ENCODE data around the gene CH25H. TPM values are rescaled to one million over a fixed set of nuclear protein-coding genes. Genes with fewer than 3 reads are reported as not detected.
A peak's percentile ranks its signal among the peaks of the same experiment; 100 is the strongest.
"Not testable (repeated sequence)": the region's sequence is repeated elsewhere in the genome, so short reads cannot be mapped to it uniquely, and the experiment has no call there.

Gene CH25H
- under 1 TPM in 2 of 3 donors, not detected in 1; 0.13 to 0.21 TPM for polyA plus RNA-seq (ENCODE audit: insufficient read length in 3 of 3)
- long read RNA-seq, donor 1, partial matches to known transcripts, result 0 of 1 reads
- long read RNA-seq, donor 1, other reads (novel, unspliced or antisense), result 0 of 1 reads
- long read RNA-seq, donor 2, result 0 reads
- long read RNA-seq, donor 3, result 0 reads
- long read RNA-seq, donor 4, result 0 reads
- long read RNA-seq, donor 5, result 0 reads
- long read RNA-seq, donor 6, result 0 reads
- long read RNA-seq, donor 7, result 0 reads
- long read RNA-seq, donor 8, partial matches to known transcripts, result 0 of 1 reads
- long read RNA-seq, donor 8, other reads (novel, unspliced or antisense), result 0 of 1 reads
- long read RNA-seq, donor 9, result 0 reads
- long read RNA-seq, donor 10, result 0 reads
- long read RNA-seq, donor 11, result 0 reads
- long read RNA-seq, donor 12, result 0 reads
- long read RNA-seq, donor 13, result 0 reads
- long read RNA-seq, donor 14, result 0 reads
- long read RNA-seq, donor 15, result 0 reads
- long read RNA-seq, donor 16, result 0 reads

DNA sequence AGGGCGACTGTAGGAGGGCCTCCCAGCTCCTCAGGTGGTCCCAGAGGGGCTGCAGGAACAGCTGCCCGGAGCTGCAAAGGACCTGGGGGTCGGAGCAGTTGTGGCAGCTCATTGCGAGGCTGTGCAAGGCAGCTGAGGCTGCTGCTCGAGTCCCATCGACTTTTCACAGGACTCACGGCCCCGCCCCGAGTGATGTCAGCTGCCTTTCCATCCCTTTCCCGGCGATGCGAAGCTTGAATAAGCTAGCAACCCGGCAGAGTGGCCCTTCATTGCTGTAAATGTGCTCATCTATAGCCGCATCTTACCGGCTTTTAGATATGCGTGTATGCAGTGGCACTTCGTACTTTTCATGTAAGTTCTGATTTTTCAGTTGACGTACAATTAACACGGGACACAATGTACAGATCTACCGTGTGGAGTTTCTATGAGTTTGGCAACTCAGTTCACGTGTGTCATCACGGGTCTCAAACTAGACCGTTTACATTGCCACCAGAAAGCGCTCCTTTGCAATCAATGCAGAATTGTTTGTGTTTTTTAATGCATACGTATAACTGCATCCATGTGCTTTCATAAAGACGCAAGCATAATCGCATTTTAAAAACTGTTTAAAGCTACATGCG, at the start of gene CH25H:
CH25H (minus strand) TSS at position 137 of the 620 bp plus-strand sequence; CDS start at position 112, 25 bp downstream.
- peak; percentile 71 for DNase-seq

GRCh38 chr10:89256340-89256739, 49.2 kb upstream of the CH25H start:
- no peak for DNase-seq

- no peak for DNase-seq
Observed at GRCh38 chr10:89255793-89256192, 48.7 kb upstream of the CH25H start.

DNA sequence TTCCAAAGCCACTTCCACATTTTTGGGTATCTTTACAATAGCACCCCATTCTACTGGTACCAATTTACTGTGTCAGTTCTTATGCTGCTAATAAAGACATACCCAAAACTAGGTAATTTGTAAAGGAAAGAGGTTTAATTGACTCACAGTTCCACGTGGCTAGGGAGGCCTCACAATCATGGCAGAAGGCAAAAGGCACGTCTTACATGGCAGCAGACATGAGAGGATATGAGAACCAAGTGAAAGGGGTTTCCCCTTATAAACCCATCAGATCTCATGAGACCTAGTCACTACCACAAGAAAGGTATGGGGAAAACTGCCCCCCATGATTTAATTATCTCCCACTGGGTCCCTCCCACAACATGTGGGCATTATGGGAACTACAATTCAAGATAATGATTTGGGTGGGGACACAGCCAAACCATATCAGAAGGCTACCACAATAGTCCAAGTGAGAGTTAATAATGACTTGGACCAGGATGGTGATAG, 48.0 kb upstream of the CH25H start:
- not testable (repeated sequence) for DNase-seq

- no peak for DNase-seq
Observed at GRCh38 chr10:89252225-89252585, 45.1 kb upstream of the CH25H start.

DNA sequence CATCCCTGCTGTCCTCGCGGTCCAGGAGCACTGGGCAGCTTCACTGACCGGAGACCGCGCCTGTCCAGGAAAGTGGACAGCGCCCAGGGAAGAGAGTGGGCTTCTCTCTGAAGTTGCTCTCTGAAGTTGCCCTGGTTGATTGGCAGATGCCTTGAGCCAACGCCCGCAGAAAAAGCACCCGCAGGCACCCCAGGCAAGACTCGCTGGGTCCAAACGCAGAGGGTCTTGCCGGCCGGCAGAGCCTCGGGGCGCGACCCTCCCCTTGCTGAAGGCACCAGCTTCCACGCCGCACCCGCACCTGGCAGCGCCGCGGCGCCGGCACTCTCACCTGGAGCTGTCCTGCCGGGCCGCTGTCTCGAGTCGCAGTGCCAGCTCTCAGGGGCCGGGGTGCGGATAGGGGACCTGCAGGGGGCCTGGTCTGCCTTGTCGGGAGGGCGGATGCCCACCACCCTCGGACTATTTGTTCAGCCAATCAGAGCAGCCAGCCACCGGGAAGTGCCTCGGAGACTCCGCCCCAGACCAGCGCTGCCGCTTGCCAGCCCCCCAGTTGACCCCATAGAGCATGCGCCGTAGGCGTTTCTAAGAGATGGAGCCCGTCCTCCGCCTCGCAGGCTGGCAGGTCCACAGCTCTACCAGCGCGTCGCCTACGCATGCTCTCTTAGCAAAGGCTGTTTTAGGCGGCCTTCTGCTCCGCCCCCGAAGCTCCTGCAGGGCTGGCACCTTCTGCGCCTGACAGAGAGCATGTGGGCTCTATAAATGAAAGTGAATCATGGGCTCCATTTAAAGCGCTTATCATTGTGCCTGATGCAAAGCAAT, 44.5 kb upstream of the CH25H start, which contains the start of gene LIPA:
LIPA (minus strand) TSS at position 367 of the 816 bp plus-strand sequence. CDS start 4,127 bp downstream, outside the sequence.
- peak; percentile 94 for DNase-seq

DNA sequence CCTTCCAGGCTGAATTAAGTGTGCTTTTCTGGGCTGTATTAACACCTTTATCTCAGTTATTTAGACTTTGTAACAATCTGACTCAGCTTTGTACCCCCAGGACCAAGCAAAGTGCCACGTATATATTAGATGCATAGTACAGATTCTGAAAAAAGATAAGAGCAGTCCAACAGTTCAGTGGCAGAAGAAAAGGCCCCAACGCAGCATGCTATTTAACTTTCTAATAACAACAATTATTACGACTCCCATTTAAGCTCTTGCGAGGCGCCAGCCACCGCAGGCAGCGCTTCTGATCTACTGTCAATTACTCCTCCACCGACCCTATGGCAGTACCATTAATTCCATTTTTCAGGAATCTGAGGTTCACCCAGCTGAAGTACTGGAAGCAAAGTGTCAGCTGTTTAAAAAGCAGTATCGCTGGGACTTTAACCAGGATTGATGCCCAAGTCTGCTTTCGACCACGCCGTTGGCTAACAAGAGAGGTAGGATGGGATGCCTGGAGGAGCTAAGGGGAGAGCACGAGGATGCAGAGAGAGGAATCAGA, 43.8 kb upstream of the CH25H start:
- DNase-seq, result no peak

DNA sequence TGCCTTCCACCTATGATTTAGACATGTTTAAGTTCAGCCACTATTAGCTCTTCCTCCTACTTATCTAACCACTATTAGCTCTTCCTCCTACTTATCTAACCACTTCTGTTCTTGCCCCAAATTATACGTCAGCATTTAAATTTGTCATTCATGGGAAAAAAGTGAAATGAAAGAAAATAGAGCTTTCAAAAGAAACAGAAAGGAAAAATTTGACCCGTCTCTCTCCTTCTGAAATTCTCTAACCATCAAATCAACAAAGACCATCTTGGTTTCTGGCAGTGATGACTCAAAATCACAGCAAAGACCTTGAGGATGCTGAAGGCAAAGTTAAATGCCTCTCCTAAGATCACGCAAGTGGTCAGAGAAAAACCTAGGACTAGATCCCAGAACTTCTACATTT, 41.9 kb upstream of the CH25H start:
- DNase-seq, result no peak

- not testable (repeated sequence) for DNase-seq
Observed at GRCh38 chr10:89247623-89248022, 40.5 kb upstream of the CH25H start.

DNA sequence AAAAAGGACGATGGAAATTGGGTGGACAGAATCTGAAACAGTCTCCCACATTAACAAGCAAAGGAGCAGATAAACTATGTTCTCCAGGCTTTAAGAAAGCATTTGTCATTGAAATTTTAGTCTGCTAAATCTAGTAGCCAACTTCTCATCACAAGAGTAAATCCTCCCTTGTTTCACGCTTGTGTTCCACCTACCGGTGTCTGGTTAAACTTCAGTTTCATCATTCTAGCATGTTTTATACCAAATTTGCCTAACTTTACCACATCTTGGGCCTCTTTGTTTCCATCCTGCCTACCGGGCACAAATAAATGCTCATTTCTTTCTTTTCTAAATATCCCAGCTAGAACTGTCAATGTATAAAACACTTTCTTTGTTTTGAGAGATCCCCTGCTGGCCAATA, 38.7 kb upstream of the CH25H start:
- DNase-seq, result no peak

DNA sequence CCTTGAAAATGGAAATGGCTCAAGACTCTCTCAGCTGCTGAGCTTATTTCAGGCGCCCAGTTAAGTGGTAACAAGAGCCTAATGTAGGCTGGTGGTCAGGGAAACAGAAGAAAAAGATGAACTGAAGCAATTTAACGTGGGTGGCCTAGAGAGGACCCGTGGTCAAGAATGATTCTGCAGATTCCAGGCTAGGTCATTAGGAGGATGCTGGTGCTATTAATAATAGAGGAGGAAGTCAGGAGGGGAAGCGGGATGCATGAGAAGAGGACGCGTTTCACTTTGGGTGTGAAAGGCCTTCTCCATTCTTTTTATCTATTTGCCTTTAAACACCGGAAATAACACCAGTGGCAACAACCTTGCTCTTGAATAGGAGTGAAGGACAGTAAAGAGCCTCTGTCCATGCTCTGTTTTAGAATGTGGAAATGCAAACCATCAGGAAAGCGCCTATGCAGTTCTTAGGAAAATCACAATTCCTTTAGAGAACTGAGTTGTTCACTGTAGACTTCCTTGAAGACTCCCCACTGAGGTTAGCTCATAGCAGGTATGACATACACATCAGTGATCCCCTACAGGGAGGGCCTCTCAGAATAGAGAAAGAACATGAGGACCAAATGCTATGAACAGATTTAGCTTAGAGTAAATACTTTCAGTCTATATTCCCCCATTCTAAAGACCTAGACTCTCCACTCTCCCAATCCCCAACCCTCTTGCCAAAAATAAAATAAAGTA, 35.9 kb upstream of the CH25H start:
- no peak for DNase-seq

GRCh38 chr10:89242345-89242684, 35.2 kb upstream of the CH25H start:
- DNase-seq, result no peak

DNA sequence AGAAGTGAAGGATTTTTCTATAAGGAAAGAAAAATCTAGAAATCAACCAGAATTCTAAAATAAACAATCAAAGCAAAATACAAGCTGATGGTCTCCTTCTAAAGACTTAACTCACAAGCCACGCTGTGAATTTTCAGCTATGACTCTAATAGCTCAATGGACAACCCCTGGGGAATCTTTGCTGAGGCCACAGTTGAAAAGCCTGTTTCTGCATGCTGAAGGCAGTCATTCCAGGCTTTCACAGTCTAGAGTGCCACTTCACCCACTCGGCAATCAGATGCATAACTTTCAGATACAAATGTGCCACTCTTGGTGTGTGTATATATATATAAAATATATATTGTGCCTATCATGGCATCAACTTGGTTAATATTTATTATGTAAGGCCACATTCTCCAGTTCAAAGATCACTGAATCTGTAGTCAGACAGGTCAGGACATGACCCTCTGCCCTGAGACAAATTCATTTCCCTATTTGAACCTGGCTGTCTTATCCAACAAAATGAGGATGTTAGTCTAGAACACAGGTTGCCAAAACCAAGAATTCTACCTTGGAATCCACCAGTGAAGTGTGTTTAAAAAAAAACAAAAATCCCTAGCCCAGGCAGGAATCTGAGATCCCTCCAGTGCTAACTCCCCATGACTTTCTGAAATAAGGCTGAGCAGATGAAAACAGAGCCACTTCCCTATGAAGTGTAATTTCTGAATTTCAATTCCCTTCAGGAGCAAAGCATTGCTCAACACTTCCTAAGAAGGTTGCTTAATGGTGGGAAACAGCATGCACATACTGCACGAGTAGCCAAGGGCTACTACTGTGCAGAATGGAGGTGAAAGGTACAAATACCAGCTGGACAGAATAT, 34.6 kb upstream of the CH25H start:
- no peak for DNase-seq

DNA sequence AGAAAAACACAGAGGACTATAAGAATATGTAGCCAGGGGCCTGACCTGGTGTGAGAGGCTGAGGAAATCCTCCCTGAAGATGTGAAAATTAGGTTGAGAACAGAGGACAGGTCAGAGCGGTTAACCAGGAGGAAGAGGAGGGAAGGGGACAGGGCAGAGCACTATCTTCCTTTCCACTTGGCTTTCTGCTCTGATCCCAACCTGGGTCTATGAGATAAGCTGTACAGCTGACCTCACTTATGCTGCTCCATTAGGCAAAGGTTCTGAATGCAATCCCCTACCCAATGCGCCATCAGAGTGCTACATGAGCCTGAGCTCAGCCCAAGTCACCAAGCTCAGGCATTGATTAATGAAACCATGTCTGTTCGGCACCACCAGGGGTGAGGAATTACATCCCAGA, 33.9 kb upstream of the CH25H start:
- DNase-seq, result no peak

GRCh38 chr10:89240519-89240918, 33.4 kb upstream of the CH25H start:
- DNase-seq, result no peak

GRCh38 chr10:89238956-89239644, 32.0 kb upstream of the CH25H start:
- no peak for DNase-seq

- DNase-seq, result no peak
Observed at GRCh38 chr10:89237849-89238248, 30.7 kb upstream of the CH25H start.

DNA sequence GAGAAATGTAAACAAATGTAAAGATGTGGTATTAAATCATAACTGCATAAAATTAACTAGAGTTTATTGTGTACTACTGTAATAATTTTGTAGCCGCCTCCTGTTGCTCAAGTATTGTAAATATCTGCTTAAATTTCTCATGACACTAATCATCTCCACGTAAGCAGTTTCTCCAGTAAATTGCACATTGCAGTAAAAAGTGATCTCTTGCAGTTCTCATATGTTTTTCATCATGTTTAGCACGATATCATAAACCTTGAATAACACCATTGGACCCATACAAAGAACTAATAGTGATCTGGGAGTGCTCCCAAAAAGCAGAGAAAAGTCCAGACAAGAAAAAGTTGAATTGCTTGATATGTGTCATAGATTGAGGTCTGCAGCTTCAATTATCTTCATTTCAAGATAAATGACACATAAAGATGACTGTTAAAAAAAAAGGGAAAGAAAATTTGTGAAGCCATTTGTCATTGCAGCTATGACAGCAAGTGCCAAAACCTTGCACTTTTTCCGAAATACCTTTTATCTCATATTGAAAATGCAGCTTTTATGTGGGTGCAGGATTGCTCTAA, 29.2 kb upstream of the CH25H start:
- no peak for DNase-seq

DNA sequence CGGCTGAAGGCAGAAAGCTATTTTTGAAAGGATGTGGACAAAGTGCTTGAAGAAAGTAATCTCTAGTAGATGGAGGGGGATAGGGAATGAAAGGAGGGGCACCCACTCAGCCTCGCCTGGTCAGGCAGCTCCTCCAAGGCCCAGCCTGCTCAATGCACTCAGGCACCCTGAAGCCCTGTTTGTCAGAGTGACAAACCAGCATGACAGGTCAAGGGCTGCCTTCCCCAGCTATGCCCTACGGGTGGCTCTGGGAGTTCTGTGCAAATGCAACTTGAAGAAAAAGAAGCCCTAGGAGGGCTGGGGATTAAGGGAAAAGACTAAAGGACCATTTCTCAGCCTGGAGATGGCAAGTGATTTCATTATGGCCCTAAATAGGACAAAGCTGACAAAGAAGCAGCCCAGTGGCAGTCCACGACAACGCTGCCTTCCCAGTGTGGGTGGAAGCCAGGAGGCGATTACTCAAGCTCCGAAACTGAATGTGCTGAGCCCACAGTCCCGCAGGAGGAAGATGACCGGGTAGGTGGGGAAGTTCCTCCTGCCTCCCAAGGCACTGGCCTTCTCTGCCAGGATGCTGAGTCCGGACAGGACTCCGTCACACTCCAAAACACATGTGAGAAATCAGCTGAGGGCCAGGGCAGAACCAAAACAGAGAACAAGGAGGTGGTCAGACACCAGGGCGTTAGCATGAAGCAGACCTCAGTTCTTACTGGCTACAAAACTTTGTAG, 28.1 kb upstream of the CH25H start:
- no peak for DNase-seq
